NOMO-1 treated with dmso at 0.1 percent for 144 hours (cell line): ENCODE measurements around the gene KDELR3.

Source experiments
- DNase-seq: peaks from one replicate; lab custom pipeline; 2025; ENCODE audit not compliant: unreplicated experiment; lab: John Stamatoyannopoulos, UW

KDELR3 gene

GRCh38 chr22:38510416-38510970 lies 42.6 kb downstream of the KDELR3 start:
- no peak for DNase-seq

DNA sequence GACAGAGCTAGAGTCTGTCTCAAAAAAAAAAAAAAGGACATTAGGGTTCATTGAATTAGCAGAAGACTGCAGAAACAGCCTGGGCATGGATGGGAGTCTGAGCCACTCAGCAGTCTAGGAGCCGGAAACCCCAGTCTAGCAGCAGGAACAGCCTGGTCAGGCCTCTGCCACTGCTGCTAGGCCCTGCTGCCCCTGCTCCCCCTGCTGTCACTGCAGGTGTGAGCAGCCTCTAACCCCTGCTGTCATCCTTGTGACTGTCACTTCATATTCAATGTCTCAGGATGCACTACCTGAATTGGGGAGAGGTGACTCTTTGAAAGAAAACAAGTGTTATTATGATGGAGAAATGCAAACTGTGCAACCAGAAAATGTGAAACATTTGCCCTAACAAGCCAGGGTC lies 45.2 kb downstream of the KDELR3 start:
- no peak for DNase-seq

- no peak for DNase-seq
Measured at GRCh38 chr22:38518620-38519019, 50.7 kb downstream of the KDELR3 start.

- no peak for DNase-seq
Measured at GRCh38 chr22:38519453-38520250, 51.8 kb downstream of the KDELR3 start.

DNA sequence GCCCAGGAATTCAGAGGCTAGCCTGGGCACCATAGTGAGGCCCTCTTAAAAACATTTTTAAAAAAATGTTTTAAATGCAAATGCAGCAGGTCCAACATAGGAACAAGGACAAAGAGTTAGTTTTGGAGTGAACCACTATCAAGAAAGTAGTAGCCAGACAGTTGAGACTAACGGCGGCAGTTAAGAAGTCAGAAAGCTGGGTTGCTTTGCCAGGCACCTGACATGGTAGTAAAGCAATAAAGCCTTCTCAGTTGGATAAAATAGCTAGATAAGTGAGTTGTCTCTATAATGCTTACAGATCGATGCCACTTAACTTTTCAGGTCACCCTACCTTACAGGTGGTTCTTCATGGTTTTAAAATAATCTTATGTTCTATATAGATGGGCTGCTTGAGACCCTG lies 55.1 kb downstream of the KDELR3 start:
- DNase-seq = no peak

DNA sequence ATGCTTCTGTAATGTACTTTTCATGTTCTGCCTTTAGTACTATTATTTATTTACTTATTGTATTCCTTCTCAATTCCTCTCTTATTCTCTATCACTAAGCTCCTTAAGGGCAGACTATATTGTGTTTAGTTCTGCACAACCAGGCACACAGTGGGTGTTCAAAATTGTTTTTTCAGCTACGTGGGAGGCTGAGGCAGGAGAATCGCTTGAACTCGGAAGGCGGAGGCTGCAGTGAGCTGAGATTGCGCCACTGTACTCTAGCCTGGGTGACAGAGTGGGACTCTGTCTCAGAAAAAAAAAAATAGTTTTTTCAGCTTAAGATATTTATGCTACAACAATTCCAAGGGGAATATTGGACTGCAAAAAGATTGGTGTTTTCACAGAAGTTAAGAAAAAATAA lies 55.6 kb downstream of the KDELR3 start:
- no peak for DNase-seq

GRCh38 chr22:38524429-38524828 lies 56.5 kb downstream of the KDELR3 start:
- peak; percentile 39 for DNase-seq

DNA sequence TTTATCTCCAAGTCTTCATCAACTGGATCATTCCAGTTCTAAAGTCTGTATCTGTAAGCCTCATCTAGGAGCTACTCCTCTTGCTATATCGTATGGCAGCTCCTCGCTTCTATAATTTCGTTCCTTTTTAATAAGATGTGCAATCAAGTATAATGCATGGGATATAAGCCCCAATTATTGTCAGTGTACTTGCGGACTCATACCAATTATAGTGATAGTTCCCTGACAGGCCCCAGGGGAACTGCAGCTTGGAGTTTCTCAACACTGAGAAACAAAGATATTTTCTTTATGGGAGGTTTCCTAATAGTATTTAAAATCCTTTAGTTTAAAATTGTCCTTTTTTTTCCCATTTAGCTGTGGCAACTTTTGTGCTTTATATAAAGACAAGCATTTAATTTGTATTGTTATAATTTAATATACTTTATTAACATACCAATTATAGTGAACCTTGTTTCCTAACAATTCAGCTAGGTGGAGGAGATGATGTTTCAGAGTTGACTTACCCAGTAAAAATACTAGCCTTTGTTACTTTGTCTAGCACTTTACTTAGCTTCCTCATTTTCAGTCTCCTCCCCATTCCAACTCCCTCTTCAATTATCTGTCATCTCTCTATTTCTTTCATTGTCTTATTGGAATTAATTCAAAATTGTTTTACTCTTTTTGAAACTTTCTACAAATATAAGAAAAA lies 63.5 kb downstream of the KDELR3 start:
- DNase-seq = peak; percentile 71
